HG03521 (cell line): ENCODE data around the gene DDO.
"Not testable (repeated sequence)": the region's sequence is repeated elsewhere in the genome, so short reads cannot be mapped to it uniquely, and the experiment has no call there.

Experiments
- ATAC-seq: cut with Tn5 transposase; IDR thresholded peaks from one replicate; pipeline ENCODE4 v1.9.1; 2021; ENCODE audit warnings: mild to moderate bottlenecking, moderate library complexity; ENCODE audit not compliant: unreplicated experiment

Gene DDO

GRCh38 chr6:110369066-110369465, 46.3 kb downstream of the DDO start:
- ATAC-seq: no peak

DNA sequence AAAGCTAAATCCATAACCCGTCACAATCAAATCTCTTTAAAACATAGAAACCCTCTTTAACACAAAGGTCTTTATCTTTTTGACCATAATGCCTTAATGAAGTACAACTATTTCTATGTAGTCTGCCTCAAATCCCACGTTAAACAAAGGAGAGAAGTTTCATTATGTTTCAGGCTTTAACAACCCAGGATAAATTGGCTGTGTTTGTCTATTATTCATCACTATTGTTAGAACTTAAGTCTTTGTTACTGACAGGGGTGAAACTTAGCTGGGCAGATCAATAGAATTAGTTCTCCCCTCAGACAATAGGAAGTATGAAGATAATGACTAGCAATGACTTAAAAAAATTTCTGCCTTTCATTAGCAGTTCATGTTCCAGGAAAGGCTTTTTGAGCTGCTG, 47.1 kb downstream of the DDO start:
- no peak for ATAC-seq

GRCh38 chr6:110367825-110368224, 47.5 kb downstream of the DDO start:
- no peak for ATAC-seq

GRCh38 chr6:110366975-110367374, 48.4 kb downstream of the DDO start:
- ATAC-seq: no peak

DNA sequence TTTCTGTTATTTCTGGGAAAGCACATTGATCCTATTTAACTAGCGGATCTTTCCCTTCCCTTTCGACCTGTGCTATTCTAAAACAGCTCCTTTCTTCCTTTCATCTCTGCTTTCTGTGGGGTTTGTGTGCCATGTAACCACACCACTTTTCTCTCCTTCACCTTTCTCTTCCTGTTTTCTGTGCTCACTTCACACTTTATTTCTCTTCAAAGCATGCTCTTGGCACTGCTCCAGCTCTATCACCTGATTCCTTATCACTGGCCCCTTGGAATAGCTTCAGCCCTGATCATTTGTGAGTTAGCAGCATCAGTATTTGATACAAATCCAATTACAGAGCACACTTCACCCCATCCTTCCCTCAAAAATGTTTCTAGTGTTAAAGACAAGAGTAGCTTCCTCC, 49.1 kb downstream of the DDO start:
- no peak for ATAC-seq

DNA sequence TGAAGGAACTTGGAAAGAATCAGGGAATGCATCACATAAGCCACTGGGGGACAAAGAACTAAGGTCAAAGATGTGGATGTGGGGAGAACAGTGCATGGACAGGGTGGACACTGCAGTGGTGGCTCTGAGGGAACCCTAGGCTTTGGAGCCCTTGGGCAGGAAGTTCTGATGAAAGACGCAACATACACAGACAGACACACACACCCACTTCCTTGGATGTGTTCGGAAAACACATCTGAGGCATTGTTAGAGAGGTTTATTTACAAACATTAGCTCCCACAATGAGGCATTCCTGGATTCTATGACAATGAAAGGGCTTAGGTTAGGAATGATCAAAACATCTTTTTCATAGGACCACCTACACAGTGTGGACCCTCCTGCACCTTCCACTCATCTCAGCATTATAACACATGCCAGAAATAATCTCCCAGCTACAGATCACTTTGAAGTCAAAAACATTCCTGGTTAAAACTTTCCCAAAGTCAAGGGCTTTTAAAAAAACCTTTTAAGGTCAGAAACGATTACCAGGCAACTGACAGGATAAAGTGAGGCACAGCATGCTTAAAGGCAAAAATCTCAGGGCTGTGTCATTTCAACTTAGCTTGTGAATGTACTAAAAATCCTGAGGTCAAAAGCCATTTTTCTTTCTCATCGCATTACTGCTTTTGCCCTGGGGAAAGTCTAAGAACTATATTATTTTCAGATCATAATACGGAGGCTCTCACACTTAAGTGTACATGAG, 50.8 kb downstream of the DDO start:
- no peak for ATAC-seq

DNA sequence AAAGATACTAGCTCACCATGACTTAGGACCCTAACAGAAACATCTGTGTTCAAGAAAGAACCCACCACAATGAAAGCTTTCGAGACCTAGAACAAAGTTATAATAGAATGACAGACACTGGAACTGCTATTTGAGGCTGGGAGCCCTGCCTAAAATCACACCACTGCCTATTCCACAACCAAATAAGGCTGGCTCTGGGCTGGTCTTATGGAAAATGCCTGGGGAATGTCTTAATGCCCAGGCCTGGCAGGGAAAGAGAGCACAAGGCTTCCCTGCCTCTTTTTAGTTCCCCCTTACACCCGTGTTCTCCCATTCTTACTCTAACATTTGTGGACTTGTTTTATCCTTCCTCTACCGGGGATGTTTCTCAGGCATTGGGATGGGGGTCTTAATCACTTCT, 51.6 kb downstream of the DDO start:
- no peak for ATAC-seq

- ATAC-seq: no peak
Observed at GRCh38 chr6:110360676-110361075, 54.7 kb downstream of the DDO start.

GRCh38 chr6:110359556-110359955, 55.8 kb downstream of the DDO start:
- no peak for ATAC-seq

GRCh38 chr6:110358553-110359160, 56.7 kb downstream of the DDO start:
- ATAC-seq: no peak

- ATAC-seq: no peak
Observed at GRCh38 chr6:110357664-110358552, 57.5 kb downstream of the DDO start, which contains the start of gene METTL24. METTL24 (minus strand) TSS chr6:110358349; CDS start chr6:110358272, 77 bp downstream.

GRCh38 chr6:110357298-110357663, 58.1 kb downstream of the DDO start:
- ATAC-seq: no peak

GRCh38 chr6:110356778-110357177, 58.6 kb downstream of the DDO start:
- no peak for ATAC-seq

DNA sequence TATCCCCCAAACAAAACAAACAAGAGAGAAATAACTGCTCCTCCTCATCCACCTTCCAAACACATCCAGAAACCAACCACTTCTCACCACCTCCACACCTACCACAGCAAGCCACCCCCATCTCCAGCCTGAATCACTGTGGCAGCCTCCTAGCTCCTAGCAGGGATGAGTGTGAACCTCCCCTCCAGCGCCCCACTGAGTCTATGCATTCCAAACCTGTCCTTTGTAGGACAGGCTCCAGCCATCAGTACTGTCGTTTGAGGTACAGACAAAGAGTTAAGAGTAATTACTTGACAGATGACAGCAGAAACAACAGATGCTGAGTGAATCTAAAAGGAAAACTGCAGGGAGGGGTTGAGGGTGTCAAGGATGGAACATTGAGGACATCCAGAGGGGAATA, 59.6 kb downstream of the DDO start:
- ATAC-seq: no peak

- no peak for ATAC-seq
Observed at GRCh38 chr6:110355022-110355421, 60.4 kb downstream of the DDO start.

DNA sequence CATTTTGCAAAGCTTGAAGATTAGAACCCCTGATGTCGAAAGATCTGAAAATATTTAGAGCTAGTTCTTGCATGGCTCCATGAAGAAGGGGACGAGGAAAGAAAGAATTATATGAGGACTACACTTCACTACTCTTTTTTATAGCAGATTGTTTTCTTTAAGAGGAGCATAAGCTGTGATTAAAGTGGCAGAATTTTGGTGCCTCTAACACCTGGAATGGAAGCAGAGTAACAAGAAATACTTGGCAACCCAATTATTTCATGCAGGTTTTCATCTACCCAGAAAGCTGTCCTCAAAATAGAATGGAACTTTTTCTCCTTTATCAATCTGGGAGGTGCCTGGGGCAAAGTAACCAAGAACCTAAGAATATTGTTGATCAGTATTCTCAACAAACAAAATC, 61.2 kb downstream of the DDO start:
- ATAC-seq: no peak

GRCh38 chr6:110353457-110354001, 61.8 kb downstream of the DDO start:
- no peak for ATAC-seq

GRCh38 chr6:110352563-110353262, 62.7 kb downstream of the DDO start:
- no peak for ATAC-seq

DNA sequence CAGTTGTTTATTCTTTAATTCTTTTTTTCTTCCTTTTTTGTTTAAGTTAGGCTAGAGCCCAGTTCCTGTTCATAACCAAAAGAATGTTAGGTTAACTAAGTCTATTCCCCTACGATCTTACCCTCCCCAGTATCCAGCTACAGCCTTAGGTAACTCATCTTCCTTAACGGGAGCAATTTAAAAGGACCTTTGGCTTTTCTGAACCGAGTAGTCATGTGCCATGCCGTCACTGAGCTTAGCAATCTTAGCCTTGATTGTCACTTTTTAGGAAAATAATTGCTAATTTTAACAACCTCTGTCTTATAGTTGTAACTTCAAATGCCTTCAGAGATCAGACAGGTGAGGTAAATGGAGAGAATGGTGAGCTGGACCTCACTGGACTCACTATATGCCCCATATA, 63.4 kb downstream of the DDO start:
- no peak for ATAC-seq

GRCh38 chr6:110351546-110351945, 63.8 kb downstream of the DDO start:
- no peak for ATAC-seq

DNA sequence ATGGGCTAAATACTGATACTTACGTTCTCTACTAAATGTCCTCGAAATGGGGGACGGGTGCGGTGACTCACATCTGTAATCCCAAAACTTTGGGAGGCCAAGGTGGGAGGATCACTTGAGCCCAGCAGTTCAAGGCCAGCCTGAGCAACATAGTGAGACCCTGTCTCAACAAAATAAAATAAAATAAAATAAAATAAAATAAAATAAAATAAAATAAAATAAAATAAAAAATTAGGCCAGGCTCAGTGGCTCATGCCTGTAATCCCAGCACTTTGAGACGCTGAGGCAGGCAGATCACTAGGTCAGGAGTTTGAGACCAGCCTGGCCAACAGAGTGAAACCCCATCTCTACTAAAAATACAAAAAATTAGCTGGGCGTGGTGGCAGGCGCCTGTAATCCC, 64.8 kb downstream of the DDO start:
- not testable (repeated sequence) for ATAC-seq
